Neural crest cell (in vitro differentiated cells): ENCODE measurements around the gene TECPR1. TPM values are rescaled to one million over a fixed set of nuclear protein-coding genes. Genes with fewer than 3 reads are reported as not detected.

ENCODE experiments used
- DNase-seq: peaks from one replicate; pipeline ENCODE4 v3.0.0; 2021; ENCODE audit warnings: low read depth, mixed read lengths, low spot score
- H3K27ac Mint-ChIP-seq: one replicate; pipeline ENCODE4 v1.8.0; 2021; ENCODE audit warnings: mild to moderate bottlenecking, mixed read lengths; ENCODE audit not compliant: unreplicated experiment
- H3K27me3 Mint-ChIP-seq: 2 replicates; pipeline ENCODE4 v1.8.0; 2021; ENCODE audit warnings: low read depth, mild to moderate bottlenecking, mixed read lengths
- H3K36me3 Mint-ChIP-seq: 2 replicates; pipeline ENCODE4 v1.8.0; 2021; ENCODE audit warnings: low read depth, mild to moderate bottlenecking, mixed read lengths
- H3K4me1 Mint-ChIP-seq: 2 replicates; pipeline ENCODE4 v1.8.0; 2021; ENCODE audit warnings: mixed read lengths
- H3K4me3 Mint-ChIP-seq: one replicate; pipeline ENCODE4 v1.8.0; 2021; ENCODE audit warnings: mild to moderate bottlenecking, mixed read lengths
- H3K9me3 Mint-ChIP-seq: 2 replicates; pipeline ENCODE4 v1.8.0; 2021; ENCODE audit warnings: mixed read lengths
- total RNA-seq: library from RNA; stranded (reverse); gene quantifications from 2 replicates; pipeline ENCODE4 v1.2.1, GENCODE V29; 2021
- TF ChIP-seq, protein P1 (sequence below): fragments of 200-600 bp; sonication (generic); conservative IDR thresholded peaks from 2 replicates; pipeline ENCODE4 v1.5.0; 2021; ENCODE audit warnings: antibody characterized with exemption, mild to moderate bottlenecking

TECPR1 gene
- total RNA-seq, 1 donor from 2014 or later: 35.2 TPM

DNA sequence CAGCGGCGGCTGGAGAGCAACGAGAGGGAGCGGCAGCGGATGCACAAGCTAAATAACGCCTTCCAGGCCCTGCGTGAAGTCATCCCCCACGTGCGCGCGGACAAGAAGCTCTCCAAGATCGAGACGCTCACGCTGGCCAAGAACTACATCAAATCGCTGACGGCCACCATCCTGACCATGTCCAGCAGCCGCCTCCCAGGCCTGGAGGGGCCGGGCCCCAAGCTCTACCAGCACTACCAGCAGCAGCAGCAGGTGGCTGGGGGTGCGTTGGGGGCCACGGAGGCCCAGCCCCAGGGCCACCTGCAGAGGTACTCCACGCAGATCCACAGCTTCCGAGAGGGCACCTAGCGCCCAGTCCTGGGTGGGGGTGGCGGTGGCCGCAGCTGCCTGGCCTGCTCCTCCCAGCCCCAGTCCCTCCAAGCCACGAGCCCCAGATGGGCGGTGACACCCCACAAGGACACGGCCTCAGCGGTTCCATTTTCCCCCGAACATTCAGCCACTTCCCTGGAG lies 39.4 kb downstream of the TECPR1 start:
- DNase-seq: no peak
- TF ChIP-seq, protein P1, sequence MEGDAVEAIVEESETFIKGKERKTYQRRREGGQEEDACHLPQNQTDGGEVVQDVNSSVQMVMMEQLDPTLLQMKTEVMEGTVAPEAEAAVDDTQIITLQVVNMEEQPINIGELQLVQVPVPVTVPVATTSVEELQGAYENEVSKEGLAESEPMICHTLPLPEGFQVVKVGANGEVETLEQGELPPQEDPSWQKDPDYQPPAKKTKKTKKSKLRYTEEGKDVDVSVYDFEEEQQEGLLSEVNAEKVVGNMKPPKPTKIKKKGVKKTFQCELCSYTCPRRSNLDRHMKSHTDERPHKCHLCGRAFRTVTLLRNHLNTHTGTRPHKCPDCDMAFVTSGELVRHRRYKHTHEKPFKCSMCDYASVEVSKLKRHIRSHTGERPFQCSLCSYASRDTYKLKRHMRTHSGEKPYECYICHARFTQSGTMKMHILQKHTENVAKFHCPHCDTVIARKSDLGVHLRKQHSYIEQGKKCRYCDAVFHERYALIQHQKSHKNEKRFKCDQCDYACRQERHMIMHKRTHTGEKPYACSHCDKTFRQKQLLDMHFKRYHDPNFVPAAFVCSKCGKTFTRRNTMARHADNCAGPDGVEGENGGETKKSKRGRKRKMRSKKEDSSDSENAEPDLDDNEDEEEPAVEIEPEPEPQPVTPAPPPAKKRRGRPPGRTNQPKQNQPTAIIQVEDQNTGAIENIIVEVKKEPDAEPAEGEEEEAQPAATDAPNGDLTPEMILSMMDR: no peak
- H3K4me3 Mint-ChIP-seq: peak overlapping the region; percentile 34

DNA sequence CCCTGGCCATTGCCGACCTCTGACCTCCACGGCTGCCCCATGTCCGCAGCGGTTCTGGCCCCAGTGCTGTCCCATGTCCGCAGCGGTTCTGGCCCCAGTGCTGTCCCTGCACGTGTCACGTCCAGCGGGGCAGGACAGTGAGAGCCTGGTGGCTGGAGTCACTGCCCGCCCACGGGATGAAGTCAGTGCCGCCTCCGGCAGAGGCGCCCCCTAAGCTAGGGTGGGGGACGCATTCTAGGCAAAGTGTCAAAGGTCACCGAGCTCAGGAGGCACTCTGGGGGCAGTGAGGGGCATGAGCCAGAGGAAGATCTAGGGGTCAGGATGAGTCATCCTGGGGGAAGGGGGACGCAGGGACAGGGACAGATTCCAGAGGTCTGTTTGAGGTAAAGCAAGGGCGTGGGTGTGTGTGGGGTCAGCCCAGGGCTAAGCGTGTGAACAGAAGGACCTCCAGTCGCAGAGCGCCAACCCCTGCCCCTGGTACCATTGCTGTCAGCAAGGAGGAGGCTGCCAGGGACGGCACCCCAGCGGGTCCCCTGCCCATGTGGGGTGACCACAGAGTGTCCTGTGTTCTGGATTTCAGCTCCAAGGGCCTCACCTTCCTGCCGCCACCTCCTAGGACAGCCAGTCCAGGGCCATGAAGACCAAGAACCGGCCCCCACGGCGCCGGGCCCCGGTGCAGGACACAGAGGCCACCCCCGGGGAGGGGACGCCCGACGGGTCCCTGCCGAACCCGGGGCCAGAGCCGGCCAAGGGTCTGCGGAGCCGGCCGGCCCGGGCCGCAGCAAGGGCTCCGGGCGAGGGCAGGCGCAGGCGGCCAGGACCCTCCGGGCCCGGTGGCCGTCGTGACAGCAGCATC lies 40.1 kb downstream of the TECPR1 start:
- TF ChIP-seq, protein P1: no peak
- Mint-ChIP-seq H3K4me3 (peak overlapping the region; percentile 67), H3K9me3 (no peaks in the 10 kb centered on the region), H3K4me1 (peaks cover 3% of the 10 kb centered on the region), H3K27ac (no peak overlapping the region), H3K36me3 (peaks cover 3% of the 10 kb centered on the region), H3K27me3 (peaks cover 10% of the 10 kb centered on the region)
- DNase-seq: no peak

More for the DNA sequence above, 39.4 kb downstream of the TECPR1 start:
- peaks cover 10% of the 10 kb centered on the region for H3K27me3 Mint-ChIP-seq
- peaks cover under 1% of the 10 kb centered on the region for H3K36me3 Mint-ChIP-seq
- H3K4me1 Mint-ChIP-seq: peaks cover 3% of the 10 kb centered on the region
- H3K9me3 Mint-ChIP-seq: no peaks in the 10 kb centered on the region
- H3K27ac Mint-ChIP-seq: peak overlapping the region; percentile 27

DNA sequence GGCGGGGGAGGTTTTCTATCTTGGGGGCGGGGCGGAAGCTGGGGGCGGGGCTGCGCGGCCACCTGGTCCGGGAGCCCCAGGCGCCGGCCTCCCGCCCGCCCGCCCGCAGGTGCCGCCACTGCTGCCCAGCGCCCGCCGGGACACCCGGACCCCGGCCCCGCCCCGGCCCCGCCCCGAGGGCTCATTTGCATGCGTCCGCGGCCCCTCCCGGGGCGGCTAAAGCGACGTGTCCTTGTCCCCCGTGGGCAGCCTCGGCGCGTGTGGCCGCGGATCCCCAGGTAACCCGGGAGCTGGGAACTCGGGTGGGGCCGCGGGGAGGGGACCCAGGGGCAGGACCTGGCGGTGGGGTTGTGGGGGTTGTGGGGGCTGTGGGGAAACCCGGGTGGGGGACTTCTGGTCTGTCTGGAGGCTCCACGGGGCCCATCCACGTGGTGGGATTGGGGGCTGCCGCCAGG lies 40.8 kb downstream of the TECPR1 start, which contains the start of gene BHLHA15:
TSS of gene BHLHA15 (plus strand) at position 219 of the 455 bp plus-strand sequence. CDS start 871 bp downstream, outside the sequence.
- H3K4me3 Mint-ChIP-seq: peak within 1 kb of the TSS; percentile 71
- no peaks in the 10 kb centered on the region for H3K9me3 Mint-ChIP-seq
- DNase-seq: no peak
- peaks cover 3% of the 10 kb centered on the region for H3K4me1 Mint-ChIP-seq
- H3K36me3 Mint-ChIP-seq: peaks cover 3% of the 10 kb centered on the region
- no peak within 1 kb of the TSS for H3K27ac Mint-ChIP-seq
- H3K27me3 Mint-ChIP-seq: peaks cover 10% of the 10 kb centered on the region
- TF ChIP-seq, protein P1: no peak

DNA sequence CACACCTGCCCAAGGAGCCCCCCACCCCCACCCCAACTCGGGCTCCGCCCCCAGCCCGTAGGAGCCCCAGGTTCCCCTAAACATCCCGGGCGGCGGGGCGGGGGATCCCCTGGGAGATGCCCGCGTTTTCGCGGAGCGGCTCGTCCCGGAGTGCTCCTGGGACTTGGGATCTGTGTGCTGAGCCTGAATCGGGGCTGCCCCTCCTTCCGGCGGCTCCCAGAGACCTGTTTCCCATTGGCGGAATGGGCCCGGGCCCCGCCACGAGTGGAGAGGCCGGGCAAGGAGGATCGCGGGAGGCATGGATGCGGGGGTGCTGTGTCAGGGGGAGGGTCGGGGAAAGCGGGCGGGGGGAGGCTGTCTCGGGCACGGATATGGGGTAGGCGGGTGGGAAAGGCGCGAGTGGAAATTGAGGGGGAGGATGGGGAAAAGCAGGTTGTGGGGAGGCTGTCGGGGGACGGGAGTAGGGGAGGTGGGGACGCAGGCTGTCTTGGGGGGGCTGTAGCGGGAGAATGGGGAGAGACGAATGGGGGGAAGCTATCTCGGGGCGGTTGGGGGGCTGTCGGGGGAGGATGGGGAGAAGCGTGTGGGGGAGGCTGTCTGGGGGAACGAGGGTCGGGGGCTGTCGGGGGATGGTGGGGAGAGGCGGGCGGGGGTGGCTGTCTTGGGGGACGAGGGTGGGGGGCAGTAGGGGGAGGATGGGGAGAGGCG lies 41.4 kb downstream of the TECPR1 start:
- Mint-ChIP-seq H3K27ac (no peak overlapping the region), H3K36me3 (peaks cover 6% of the 10 kb centered on the region), H3K27me3 (peaks cover 10% of the 10 kb centered on the region), H3K9me3 (no peaks in the 10 kb centered on the region), H3K4me3 (no peak overlapping the region), H3K4me1 (peaks cover 3% of the 10 kb centered on the region)
- TF ChIP-seq, protein P1: no peak
- no peak for DNase-seq

DNA sequence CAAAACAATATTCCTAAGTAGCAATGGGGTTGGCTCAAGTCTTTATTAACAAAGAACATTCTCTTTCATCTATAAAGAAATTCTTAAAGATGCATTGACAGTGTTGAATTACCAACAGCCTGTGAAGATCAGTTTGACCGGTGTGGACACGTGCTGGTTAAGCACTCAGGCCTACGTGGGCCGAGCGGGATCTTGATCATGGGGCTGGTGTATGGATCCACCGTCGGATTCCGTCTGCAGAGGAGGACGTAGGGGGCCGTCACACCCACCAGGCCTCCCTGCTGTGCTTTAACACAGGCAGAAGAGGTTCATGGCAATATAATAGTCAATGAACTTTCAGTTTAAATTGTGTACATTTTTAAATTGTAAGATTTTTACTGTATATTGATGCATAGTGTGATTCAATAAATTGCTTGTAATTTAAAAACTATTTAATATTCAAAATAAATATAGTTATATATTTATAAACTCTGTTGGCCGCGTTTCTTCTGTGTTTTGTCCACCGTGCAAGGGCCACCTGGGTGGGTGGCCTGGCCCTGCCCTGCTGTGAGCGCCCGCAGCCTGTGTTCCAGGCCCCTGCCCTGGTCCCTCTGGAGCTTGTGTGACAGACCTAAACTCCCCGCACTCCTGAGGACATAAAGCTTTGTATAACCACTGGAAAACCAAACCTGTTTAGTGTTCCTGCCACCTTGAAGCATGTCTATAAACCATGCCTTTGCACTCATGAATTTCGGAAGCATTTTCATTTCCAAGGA lies 42.7 kb downstream of the TECPR1 start:
- Mint-ChIP-seq H3K36me3 (peaks cover 6% of the 10 kb centered on the region), H3K4me3 (peak overlapping the region; percentile 71), H3K4me1 (peaks cover 3% of the 10 kb centered on the region), H3K27ac (no peak overlapping the region), H3K27me3 (peaks cover 10% of the 10 kb centered on the region), H3K9me3 (no peaks in the 10 kb centered on the region)
- TF ChIP-seq, protein P1: no peak
- DNase-seq: no peak
